EL (cell line): ENCODE data around the gene SAMD11.
"Not testable (repeated sequence)": the region's sequence is repeated elsewhere in the genome, so short reads cannot be mapped to it uniquely, and the experiment has no call there.

Experiments
- DNase-seq: peaks from one replicate; pipeline ENCODE4 v3.0.0-alpha.2; 2016

Gene SAMD11

GRCh38 chr1:923131-923990, at the start of gene SAMD11:
Gene SAMD11 (plus strand): TSS chr1:923923. CDS start chr1:924432, 509 bp downstream.
- peak; percentile 82 for DNase-seq

- DNase-seq = not testable (repeated sequence)
Observed at GRCh38 chr1:876428-877208, 47.1 kb upstream of the SAMD11 start.

- not testable (repeated sequence) for DNase-seq
Observed at GRCh38 chr1:877209-877986, 46.3 kb upstream of the SAMD11 start.

GRCh38 chr1:880511-880910, 43.2 kb upstream of the SAMD11 start:
- DNase-seq = not testable (repeated sequence)

- not testable (repeated sequence) for DNase-seq
Observed at GRCh38 chr1:880915-881314, 42.8 kb upstream of the SAMD11 start.

- DNase-seq = no peak
Observed at GRCh38 chr1:886311-886710, 37.4 kb upstream of the SAMD11 start.

- DNase-seq = no peak
Observed at GRCh38 chr1:886760-887159, 37.0 kb upstream of the SAMD11 start.

- no peak for DNase-seq
Observed at GRCh38 chr1:888297-888696, 35.4 kb upstream of the SAMD11 start.

GRCh38 chr1:889774-890173, 33.9 kb upstream of the SAMD11 start:
- DNase-seq = not testable (repeated sequence)

GRCh38 chr1:890234-890633, 33.5 kb upstream of the SAMD11 start:
- not testable (repeated sequence) for DNase-seq

- DNase-seq = no peak
Observed at GRCh38 chr1:890661-891060, 33.1 kb upstream of the SAMD11 start.

GRCh38 chr1:897226-897625, 26.5 kb upstream of the SAMD11 start:
- DNase-seq = no peak

- DNase-seq = not testable (repeated sequence)
Observed at GRCh38 chr1:897951-898350, 25.8 kb upstream of the SAMD11 start.

GRCh38 chr1:899636-900317, 23.9 kb upstream of the SAMD11 start:
- DNase-seq = no peak

- no peak for DNase-seq
Observed at GRCh38 chr1:901108-901859, 22.4 kb upstream of the SAMD11 start.

GRCh38 chr1:902802-903201, 20.9 kb upstream of the SAMD11 start:
- DNase-seq = no peak

GRCh38 chr1:903305-903704, 20.4 kb upstream of the SAMD11 start:
- DNase-seq = no peak

GRCh38 chr1:903721-904271, 19.9 kb upstream of the SAMD11 start:
- no peak for DNase-seq

GRCh38 chr1:904310-904950, 19.3 kb upstream of the SAMD11 start:
- peak; percentile 79 for DNase-seq

GRCh38 chr1:905071-905749, 18.5 kb upstream of the SAMD11 start:
- DNase-seq = no peak
